PFSK-1 (cell line): Measurements from ENCODE around the gene FAM184B.

Experiments
- FOXP2 ChIP-seq: optimal IDR thresholded peaks from 2 replicates; pipeline ENCODE3; 2011; ENCODE audit warnings: borderline replicate concordance, control low read depth, inconsistent platforms; ENCODE audit not compliant: insufficient read depth; ENCODE audit errors: extremely low read length, extremely low read depth
- POLR2AphosphoS5 ChIP-seq: IDR thresholded peaks from 2 replicates; pipeline ENCODE4 v1.6.1; 2012; ENCODE audit warnings: low read depth, mild to moderate bottlenecking, control low read depth, low read length, moderate library complexity
- REST ChIP-seq, 2 experiments: IDR thresholded peaks; 2 replicates each; pipeline versions ENCODE4 v1.6.1 to v1.8.0; 2011 to 2012; ENCODE audit warnings: low read depth in 2 of 2, low read length in 2 of 2, control low read depth in 1 of 2, inconsistent platforms in 1 of 2, mild to moderate bottlenecking in 1 of 2, moderate library complexity in 1 of 2; ENCODE audit not compliant: insufficient read depth in 1 of 2
- SIN3A ChIP-seq: IDR thresholded peaks from 2 replicates; pipeline ENCODE4 v1.6.1; 2012; ENCODE audit warnings: mild to moderate bottlenecking, low read length, moderate library complexity, borderline replicate concordance; ENCODE audit not compliant: insufficient read depth
- TAF1 ChIP-seq: IDR thresholded peaks from 2 replicates; pipeline ENCODE4 v1.6.1; 2012; ENCODE audit warnings: low read length, control low read depth, borderline replicate concordance; ENCODE audit not compliant: insufficient read depth

FAM184B gene

GRCh38 chr4:17722356-17722700 lies 59.1 kb downstream of the FAM184B start:
- TF ChIP-seq SIN3A (no peak), FOXP2 (no peak), POLR2AphosphoS5 (no peak), REST (IDR thresholded peaks at IDR 0.05; ENCODE audit: insufficient read depth in 1 of 2, low read depth in 2 of 2, low read length in 2 of 2) (no peak), TAF1 (no peak)

- TF ChIP-seq REST (IDR thresholded peaks at IDR 0.05; ENCODE audit: insufficient read depth in 1 of 2, low read depth in 2 of 2, low read length in 2 of 2), result peak in 1 of 2 experiments; percentile 59; a peak in 1 of 4 replicates
- TF ChIP-seq POLR2AphosphoS5, result no peak
Observed at GRCh38 chr4:17721496-17722355, 59.7 kb downstream of the FAM184B start.

GRCh38 chr4:17719106-17719505 lies 62.3 kb downstream of the FAM184B start:
- TF ChIP-seq FOXP2, result no peak
- TF ChIP-seq SIN3A, result no peak
- TF ChIP-seq REST (IDR thresholded peaks at IDR 0.05; ENCODE audit: insufficient read depth in 1 of 2, low read depth in 2 of 2, low read length in 2 of 2), result no peak

- no peak for TF ChIP-seq TAF1
- no peak for TF ChIP-seq REST (IDR thresholded peaks at IDR 0.05; ENCODE audit: insufficient read depth in 1 of 2, low read depth in 2 of 2, low read length in 2 of 2)
- no peak for TF ChIP-seq POLR2AphosphoS5
Observed at GRCh38 chr4:17718471-17718870, 63.0 kb downstream of the FAM184B start.

GRCh38 chr4:17717301-17717700 lies 64.1 kb downstream of the FAM184B start:
- TF ChIP-seq TAF1, result no peak
- TF ChIP-seq SIN3A, result no peak
- TF ChIP-seq FOXP2, result no peak
- TF ChIP-seq POLR2AphosphoS5, result no peak
